PC-9 (cell line): ENCODE measurements around the gene SHISAL1.

Experiments
- EZH2 ChIP-seq: fragments of 200-600 bp; sonication (generic); IDR thresholded peaks from 2 replicates; pipeline ENCODE4 v1.8.0; 2017; ENCODE audit warnings: antibody characterized with exemption, low read depth
- TF ChIP-seq, protein P1 (sequence below): fragments of 200-600 bp; sonication (generic); conservative IDR thresholded peaks from 2 replicates; pipeline ENCODE4 v1.6.1; 2017; ENCODE audit warnings: mixed run types, antibody characterized with exemption, mild to moderate bottlenecking, moderate library complexity

DNA sequence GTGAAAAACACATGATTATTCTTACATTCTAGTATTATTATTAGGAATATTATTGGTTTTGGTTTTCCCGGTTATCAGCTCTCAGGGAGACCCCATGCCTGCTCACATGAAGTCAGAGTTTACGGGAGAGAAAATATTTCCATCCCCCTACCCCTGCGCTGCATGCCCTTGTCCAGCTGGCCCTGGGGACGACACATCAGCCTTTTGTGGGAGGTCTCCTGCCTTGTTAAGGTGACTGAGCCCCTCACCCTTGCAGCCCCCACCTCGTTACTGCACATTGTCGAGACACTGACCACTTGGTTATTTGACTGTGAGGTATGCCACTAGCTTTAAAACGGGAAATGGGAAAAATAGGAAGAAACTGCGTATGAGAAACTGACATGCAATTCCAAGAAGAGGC lies 69.0 kb downstream of the SHISAL1 start:
- TF ChIP-seq, protein P1, sequence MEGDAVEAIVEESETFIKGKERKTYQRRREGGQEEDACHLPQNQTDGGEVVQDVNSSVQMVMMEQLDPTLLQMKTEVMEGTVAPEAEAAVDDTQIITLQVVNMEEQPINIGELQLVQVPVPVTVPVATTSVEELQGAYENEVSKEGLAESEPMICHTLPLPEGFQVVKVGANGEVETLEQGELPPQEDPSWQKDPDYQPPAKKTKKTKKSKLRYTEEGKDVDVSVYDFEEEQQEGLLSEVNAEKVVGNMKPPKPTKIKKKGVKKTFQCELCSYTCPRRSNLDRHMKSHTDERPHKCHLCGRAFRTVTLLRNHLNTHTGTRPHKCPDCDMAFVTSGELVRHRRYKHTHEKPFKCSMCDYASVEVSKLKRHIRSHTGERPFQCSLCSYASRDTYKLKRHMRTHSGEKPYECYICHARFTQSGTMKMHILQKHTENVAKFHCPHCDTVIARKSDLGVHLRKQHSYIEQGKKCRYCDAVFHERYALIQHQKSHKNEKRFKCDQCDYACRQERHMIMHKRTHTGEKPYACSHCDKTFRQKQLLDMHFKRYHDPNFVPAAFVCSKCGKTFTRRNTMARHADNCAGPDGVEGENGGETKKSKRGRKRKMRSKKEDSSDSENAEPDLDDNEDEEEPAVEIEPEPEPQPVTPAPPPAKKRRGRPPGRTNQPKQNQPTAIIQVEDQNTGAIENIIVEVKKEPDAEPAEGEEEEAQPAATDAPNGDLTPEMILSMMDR: no peak
- no peak for TF ChIP-seq EZH2
